GM18873 (cell line): ENCODE data around the gene MKNK2.

Experiments
- ATAC-seq: cut with Tn5 transposase; IDR thresholded peaks from one replicate; pipeline ENCODE4 v1.9.1; 2021; ENCODE audit warnings: mild to moderate bottlenecking, moderate library complexity, moderate number of reproducible peaks; ENCODE audit not compliant: unreplicated experiment, low FRiP score

Gene MKNK2

DNA sequence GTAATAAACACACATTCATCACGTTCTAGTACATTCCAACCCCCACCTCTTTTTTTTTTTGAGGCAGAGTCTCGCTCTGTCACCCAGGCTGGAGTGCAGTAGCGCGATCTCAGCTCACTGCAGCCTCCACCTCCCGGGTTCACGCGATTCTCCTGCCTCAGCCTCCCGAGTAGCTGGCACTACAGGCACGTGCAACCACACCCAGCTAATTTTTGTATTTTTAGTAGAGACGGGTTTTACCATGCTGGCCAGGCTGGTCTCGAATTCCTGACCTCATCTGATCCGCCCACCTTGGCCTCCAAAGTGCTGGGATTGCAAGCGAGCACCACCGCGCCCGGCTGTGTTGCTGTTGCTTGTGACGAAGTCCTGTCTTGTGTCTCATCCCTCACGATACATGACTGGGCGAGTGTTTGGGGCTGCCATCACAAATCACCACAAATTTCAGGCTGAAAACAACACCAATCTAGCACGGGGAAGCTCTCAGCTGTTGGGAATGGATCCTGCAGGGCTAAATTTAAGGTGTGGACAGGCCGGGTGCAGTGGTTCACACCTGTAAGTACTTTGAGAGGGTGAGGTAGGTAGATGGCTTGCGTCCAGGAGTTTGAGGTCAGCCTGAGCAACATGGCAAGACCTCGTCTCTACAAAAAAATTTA is 29.4 kb upstream of the MKNK2 start:
- ATAC-seq, result no peak

DNA sequence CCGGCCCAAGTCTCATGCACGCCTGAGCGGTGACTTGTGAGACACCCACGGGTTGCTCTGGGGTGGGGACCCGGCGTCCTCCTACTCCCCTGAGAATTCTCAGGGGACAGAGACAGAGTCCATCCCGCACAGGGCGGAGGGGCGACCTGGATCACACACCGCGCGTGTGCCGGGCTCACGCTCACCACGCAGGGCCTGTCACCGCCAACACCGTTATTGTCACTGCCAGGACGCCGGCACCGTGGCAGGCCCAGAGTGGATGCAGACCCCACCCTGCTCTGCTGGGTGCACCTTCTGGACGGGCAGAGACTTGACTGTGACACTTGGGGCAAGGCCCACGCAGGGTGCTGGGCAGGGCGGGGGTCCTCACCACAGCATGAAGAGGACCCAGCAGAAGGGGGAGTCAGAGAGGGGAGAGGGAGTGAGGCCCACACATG is 28.8 kb upstream of the MKNK2 start:
- ATAC-seq, result no peak

DNA sequence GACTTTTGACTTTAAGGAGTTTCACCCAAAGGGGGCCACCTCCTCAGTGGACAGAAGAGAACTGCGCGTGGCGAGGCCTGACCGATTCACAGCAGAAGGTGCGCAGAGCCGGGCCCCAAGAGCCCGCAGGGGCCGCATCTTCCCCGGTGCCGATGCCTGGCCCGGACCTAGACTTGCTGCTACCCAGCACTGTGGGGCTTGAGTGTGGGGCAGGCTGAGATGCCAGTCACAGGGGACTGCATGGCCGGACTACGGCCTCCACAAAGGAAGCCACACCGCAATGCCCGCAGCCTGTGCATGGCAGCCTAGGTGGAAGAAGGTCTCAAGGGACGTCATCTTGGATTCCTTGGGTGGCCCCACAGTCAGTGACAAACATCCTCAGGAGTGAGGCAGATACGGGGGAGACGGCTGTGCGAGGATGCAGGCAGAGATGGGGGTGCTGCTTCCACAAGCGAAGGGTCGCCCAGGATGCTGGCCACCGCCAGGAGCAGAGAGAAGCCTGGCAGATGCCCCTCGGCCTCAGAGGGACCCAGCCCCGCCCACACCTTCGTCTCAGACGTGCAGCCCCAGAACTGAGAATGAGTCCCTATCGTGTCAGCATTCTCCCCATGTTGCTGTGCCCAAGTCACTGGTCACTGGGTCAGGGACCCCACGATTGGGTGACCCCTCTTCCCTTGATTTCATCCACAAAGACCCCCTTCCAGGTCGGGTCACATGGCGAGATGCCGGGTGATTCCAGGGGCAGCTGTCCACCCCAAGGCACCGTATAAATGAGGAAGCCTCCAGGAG is 28.2 kb upstream of the MKNK2 start:
- ATAC-seq, result no peak

DNA sequence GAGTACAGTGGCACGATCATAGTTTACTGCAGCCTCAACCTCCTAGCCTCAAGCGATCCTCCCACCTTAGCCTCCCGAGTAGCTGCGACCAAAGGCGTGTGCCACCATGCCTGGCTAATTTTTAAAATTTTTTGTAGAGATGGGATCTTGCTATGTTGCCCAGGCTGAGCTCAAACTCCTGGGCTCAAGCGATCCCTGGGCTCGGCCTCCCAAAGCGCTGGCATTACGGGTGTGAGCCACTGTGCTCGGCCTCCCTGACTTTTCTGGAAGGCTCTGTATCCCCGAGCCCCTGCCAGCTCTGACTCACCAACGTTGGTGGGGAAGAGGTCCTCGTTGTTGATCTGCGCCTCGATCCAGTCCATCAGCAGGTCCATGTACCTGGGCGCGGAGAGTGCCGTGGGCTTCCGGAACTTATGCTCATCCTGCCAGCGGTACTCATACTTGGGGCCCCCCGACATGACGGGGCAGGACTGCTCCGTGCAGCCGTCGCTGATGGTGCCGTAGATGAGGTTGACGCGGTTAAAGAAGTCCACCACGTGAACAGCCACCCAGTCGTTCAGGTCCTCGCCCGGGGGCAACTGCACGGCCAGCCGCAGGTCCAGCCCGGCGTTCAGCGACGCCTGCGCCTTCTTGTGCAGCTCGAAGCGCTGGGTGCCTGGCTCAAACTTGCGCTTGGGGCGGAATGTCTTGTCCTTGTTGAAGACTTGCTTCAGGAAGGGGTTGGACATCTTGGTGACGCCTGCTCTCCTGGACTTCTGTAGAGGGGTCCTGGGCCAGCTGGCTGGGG is 27.0 kb upstream of the MKNK2 start:
- no peak for ATAC-seq

DNA sequence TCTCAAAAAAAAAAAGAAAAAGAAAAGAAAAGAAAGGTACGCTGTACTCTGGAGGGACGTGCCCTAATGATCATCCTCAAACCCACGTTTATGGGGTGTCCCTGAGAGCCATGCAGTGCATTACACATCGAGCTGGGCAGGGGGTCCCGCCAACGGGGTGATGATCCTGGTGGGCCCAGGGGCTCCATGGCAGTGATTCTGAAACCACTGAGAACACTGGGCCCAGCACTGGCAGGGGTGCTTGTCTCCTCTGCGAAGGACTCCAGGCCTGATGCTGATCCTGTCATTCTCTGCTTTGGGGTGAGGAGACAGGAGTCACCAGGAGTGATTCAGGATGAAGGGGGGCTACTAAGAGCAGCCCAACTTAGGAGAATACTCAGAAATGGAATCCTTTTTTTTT is 26.4 kb upstream of the MKNK2 start:
- no peak for ATAC-seq

DNA sequence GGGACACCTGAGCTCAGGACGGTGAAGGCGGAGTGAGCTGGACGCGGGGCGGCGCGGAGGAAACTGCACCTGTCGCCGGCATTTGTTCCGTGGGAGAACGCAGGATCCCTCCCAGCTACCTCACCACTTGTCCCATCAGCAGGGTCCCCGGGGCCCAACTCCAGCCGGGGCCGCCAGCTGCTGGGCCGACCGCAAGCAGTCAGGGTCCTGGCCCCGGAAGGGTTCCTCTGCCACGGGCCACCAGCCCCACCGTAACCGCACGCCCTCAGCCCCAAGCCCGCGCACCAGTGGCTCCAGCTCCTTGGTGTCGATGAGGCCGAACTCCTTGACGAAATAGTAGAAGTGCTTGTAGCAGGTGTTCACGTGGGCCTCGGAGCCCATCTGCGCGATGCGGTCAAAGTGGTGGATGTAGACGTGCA is 25.5 kb upstream of the MKNK2 start:
- no peak for ATAC-seq

DNA sequence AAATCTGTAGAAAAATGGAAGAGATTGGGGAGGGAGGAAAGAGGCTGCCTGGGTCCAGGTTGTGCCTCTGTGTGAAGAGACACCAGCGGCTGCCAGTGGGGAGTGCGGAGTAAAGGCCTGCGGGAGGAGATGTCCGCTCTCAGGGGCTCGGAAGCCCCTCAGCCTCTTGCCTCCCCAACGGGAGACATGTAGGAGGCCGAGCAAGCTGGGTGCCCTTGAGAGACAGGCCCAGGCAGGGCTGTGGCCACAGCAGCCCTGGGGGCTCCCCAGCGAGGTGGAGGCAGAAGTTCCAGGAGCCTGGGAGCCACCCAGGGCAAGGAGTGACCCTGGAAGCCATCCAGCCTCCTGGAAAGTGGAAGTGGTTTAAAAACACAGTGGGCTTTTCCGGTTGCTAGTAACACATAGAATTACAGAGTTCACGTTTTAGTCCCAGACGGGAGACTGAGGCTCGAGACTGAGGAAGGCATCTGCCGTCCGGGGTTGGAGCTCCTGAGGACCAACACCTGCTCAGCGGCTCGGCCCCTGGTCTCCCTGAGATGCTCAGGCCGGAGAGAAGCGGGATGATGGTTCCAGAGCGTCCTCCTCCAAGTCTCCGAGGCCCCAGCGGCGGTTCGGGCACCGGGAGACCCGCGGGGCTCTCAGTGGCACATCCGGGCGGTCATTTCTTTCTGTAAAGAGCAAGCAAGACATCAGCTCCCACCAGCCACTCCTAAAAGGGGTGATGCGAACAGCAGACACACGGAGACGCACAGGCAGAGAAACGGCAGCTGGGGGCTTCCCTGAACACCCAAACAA is 21.9 kb upstream of the MKNK2 start:
- no peak for ATAC-seq

DNA sequence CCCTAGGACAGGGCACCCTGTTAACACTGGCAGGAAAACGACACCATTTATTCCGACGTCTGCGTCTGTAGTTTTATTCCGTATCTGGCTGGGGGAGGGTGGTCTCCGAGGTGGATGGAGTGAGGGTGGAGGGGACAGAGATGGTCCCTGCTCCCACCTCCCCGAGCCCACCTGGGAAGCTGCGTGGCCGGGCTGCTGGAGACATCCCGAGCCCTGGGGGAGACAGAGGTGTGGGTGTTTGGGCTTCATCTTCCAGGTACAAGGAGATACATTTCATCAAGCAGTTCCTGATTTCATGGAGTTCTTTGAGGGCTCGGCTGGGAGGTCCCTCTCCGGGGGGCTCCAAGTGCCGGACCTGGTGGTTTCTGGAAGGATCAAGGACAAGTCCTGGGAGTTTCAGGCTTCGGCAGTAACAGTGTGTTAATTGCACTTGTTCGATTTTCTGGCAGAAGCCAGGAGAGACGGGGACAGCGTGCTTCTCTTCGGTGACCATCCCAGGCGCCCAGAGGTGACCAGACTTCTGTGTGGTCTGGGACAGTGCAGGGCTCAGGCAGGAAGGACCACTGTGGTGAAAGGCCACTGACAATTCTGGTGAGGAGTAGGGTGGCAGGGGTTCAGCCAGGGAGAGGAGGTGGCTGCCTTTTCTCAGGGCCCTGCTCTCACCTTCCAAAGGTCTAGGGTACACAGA is 20.1 kb upstream of the MKNK2 start:
- no peak for ATAC-seq

DNA sequence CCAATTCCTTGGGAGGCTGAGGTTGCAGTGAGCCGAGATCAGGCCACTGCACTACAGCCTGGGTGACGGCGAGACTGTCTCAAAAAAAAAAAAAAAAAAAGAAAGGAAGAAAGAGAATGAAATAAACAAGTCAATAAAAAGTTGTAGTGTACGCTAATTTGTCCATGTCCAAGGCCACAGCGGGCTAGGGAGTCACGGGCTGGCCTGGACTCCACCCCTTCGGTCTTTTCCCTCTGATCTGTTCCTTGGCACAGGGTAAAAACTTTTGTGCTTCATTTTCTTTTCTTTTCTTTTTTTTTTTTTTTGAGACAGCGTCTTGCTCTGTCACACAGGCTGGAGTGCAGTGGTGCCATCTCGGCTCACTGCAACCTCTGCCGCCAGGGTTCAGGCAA is 19.4 kb upstream of the MKNK2 start:
- ATAC-seq, result no peak

DNA sequence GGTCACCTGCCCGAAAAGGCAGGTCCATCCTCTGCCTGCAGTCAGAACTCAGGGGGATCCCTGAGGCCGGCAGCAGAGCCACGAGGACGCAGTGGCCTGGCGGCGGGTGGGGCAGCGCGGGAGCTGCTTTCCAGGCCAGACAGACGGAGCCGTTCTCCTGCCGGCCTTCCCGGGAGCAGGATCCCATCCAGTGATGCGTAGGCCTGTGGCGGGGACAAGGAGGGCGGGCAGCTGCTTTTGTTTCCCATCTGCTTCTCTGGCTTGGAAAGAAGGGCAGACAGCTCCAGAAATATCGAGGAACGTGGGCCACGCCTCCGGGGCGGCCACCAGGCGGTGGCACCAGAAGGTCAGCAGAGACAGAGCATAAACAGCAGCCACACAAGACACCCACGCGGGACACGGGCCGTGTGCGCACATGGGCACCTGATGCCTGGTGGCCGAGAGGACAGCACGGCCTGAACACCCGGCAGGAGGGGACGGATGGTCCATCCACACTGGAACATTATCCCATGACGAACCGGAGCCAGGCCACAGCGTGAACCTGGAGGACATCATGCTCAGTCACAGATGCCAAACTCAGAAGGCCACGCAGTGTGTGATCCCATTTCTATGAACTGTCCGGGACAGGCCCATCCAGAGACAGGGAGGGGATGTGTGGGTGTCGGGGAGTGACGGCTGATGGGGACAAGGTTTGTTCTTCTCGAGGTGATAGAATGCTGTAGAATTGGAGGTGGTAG is 13.9 kb upstream of the MKNK2 start:
- ATAC-seq, result no peak

DNA sequence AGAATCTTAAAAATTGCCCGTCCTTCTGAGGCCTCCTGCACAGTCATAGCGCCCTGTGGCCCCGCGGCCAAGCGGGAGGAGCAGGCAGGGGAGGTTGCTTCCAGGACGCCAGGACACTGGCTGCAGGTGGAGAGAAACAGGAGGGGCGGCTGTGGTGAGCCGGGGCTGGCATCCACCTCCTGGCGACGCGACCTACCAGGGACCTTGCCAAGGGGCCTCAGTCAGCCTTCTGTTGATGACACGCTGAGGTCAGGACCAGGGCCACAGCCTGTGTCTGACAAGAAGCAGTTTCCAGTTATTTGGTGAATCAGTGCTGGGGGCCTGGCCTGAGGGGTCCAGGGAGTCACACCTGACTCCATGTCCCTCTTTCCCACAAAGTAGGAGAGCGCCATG is 13.3 kb upstream of the MKNK2 start:
- no peak for ATAC-seq

DNA sequence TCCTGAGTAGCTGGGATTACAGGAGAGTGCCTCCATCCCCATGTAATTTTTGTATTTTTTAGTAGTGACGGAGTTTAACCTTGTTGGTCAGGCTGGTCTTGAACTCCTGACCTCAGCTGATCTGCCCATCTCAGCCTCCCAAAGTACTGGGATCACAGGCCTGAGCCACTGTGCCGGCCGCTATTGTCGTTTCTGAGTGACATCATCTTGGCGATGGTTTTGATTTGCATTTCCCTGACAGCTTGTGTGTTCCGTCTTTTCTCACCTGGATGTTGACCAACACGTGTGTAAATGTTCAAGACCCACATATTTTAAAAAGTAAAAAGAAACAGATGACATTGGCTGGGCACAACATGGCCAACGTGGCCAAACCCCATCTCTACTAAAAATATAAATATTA is 12.8 kb upstream of the MKNK2 start:
- ATAC-seq, result no peak

DNA sequence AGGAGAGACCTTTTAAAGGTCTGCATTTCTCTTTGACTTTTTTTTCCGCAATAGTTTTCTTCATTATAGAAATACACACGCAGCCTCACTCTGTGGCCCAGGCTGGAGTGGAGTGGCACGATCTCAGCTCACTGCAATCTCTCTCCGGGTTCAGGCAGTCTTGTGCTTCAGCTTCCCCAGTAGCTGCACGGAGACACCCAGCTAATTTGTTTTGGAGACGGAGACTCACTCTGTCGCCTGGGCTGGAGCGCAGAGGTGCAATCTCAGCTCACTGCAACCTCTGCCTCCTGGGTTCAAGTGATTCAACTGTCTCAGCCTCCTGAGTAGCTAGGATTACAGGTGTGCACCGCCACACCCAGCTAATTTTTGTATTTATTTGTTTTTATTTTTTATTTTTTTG is 11.7 kb upstream of the MKNK2 start:
- ATAC-seq, result no peak

DNA sequence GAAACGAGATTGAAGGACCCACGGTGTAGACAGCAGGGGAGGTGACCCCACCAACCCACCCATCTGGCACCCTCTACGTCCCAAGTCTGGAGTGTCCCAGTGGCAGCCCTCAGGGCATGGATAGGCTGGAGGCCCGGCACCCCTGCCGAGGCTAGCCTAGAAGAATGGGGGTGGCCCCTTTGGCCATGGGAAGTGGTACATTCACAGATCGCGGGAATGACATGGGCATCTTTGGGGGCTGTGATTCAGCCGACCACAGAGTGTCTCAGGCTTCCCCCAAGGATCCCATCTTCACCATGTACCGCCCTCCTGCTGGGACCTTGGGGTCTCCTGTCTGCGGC is 11.3 kb upstream of the MKNK2 start:
- ATAC-seq, result no peak

DNA sequence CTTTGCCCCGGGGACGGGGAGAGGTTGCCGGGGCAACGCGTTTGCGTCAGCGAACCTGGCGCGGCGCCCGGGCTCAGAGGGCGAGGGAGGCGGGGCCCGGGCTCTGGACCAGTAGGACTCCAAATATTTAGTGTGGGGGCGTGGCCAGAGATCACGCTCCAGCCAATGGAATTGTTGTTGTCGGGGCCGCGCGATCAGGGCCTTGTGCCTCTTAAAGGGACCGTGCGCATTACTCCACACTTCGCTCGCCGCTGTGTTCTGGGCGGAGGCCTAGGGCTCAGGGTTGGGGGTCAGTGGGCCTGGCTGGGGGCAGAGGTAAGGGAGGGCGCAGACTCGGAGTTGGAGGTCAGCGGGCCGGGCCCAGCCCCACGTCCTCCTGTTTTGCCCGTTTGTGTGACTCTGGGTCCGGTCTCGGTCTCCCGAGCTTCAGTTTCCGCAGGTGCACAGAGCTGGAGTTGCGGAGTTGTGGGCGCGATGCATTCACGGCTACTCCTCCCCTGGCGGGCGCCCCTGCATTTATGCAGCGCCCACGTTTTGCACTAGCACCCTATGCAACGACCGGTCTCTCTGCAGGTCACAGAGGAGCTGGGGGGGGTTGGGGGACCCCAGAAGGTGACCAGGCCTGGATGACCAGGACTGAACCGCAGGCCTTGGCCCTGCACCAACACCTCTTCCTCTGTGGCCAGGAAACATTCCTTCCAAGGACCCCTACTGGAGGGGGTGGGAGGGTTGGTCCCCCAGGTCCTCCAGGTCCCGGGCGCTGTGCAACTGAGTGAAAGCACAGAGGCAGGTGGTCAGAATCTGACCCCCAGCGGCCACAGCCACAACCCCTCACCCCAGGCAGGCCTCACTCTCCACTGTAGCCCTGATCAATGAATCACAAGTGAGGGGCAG is 10.7 kb upstream of the MKNK2 start:
- peak; percentile 75 for ATAC-seq

DNA sequence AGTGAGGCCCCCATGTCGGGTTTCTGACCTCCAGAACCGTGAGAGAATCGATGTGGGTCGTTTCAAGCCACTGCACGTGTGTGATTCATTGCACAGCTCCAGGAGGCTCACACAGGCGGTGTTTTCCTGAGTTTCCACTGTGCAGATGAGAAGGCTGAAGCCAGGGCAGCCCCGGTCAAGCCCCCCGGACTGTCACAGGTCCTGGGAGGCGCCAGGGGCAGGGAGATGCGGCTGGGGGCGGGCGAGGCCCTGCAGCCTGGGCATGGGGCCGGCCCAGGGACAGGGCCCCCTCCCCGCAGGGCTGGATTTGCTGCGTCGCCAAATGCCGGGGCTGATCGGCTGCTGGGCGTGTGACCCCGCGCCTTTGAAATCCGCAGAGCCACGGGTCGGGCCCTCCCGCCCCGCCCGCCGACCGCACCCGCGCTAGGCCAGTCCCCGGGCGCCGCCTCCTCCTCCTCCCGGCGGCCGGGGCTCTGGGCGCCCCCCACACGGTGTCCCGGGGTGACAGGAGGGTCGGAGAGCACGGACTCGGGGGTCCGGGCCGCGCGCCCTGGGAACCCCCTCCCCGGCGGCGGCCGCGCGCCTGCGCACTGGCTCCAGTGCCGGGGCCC is 9.9 kb upstream of the MKNK2 start:
- peak; percentile 13 for ATAC-seq

DNA sequence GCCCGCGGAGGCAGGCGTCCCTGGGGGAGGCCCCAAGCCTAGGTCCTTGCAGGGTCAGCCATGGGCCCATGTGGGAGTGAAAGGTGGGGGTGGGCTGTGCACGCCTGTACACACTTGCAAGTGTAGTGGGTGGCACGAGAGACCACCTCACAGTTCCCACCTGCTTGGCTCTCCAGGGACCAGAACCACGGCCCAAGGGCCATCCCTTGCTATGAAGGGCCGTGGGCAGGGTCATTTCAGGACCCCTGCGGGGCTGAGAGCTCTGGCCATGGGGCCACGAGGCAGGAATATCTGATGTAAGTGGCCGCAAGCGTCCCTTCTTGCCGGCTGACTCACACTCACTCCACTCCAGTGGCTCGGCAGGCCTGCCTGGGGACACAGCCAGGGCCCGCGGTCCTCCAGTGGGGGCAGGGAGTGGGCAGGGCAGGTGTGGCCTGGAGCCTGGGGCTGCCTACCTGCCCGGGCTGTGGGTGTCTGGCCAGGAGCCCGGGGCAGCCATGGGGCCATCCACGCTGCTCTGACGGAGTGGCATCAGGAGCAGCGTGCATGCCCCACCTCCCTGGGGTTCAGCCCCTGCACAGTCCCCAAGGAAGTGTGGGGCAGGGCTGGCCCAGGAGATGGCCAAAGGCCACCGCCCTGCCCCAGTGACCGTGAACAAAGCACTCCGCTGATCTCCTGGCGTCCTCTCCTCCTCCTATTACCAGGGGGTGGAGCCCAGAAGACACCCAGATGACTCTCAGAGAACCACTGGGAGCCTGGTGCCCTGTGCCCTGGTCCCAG is 8.6 kb upstream of the MKNK2 start:
- ATAC-seq, result no peak
